K562 (cell line): ENCODE data around the gene CDKN2B-AS1. TPM values are rescaled to one million over a fixed set of nuclear protein-coding genes. Genes with fewer than 3 reads are reported as not detected.

Source experiments
- ATAC-seq: fragments of 200-7000 bp; cut with Tn5 transposase; 3 replicates; pipeline ENCODE4 v1.9.1; 2020; ENCODE audit warnings: moderate library complexity
- BruUV-seq: library from RNA; stranded (reverse); fragments of 400-500 nt; replicated peaks from 2 replicates; lab custom pipeline; 2021; lab: Mats Ljungman, UMichigan
- CTCF ChIA-PET: fragments of 300-600 bp; formaldehyde crosslinking; extraction: SDS; loops from one replicate; lab custom pipeline; 2021; ENCODE audit warnings: low intra/inter-chr PET ratio; lab: Yijun Ruan, JAX
- POLR2A ChIA-PET: fragments of 300-600, 350-650 bp; sonication (Branson Sonifier 250); formaldehyde crosslinking; extraction: SDS; loops from one replicate; lab custom pipeline; 2021; ENCODE audit warnings: antibody characterized with exemption, inconsistent platforms; lab: Yijun Ruan, JAX
- DNase-seq, 4 experiments: peaks; one replicate each; pipeline versions ENCODE4 v3.0.0 to v3.0.0-alpha.2; 2011 to 2018; ENCODE audit warnings: low spot score in 3 of 4, mixed read lengths in 3 of 4; ENCODE audit errors: extremely low read depth in 1 of 4
- FAIRE-seq: peaks from 2 replicates; lab custom pipeline; 2011; peaks lifted over from hg19 to GRCh38; lab: Jason Lieb, UNC
- H2AFZ ChIP-seq: 2 replicates; pipeline ENCODE4 v1.6.0; 2011; ENCODE audit warnings: low read depth, low read length, control low read depth, inconsistent platforms
- H3K27ac ChIP-seq: fragments of 200-600 bp; 3 replicates; pipeline ENCODE4 v1.8.0; 2011; ENCODE audit warnings: low read depth, mild to moderate bottlenecking, control low read depth, inconsistent platforms, low read length, moderate library complexity, mixed read lengths; ENCODE audit errors: extremely low read depth
- H3K27me3 ChIP-seq, 2 experiments: fragments of 300-600 bp in 1 of 2; 2 replicates in 1 of 2; 3 replicates in 1 of 2; pipeline versions ENCODE4 v1.6.0 to v1.8.0; 2011; ENCODE audit warnings: inconsistent platforms in 2 of 2, low read length in 2 of 2, mild to moderate bottlenecking in 1 of 2, mixed read lengths in 1 of 2, moderate library complexity in 1 of 2; ENCODE audit not compliant: control insufficient read depth in 2 of 2, insufficient read depth in 2 of 2
- H3K36me3 ChIP-seq: fragments of 300-600 bp; 3 replicates; pipeline ENCODE4 v1.8.0; 2011; ENCODE audit warnings: mild to moderate bottlenecking, low read length, inconsistent platforms; ENCODE audit not compliant: control insufficient read depth, insufficient read depth
- H3K4me1 ChIP-seq, 2 experiments: fragments of 200-600 bp in 1 of 2; replicated peaks in 1 of 2; 2 replicates in 1 of 2; 3 replicates in 1 of 2; pipeline versions ENCODE4 v1.5.1 to v1.8.0; 2011; ENCODE audit warnings: inconsistent platforms in 2 of 2, low read length in 2 of 2, mild to moderate bottlenecking in 1 of 2, mixed read lengths in 1 of 2, moderate library complexity in 1 of 2; ENCODE audit not compliant: control insufficient read depth in 2 of 2, insufficient read depth in 2 of 2
- H3K4me2 ChIP-seq: 2 replicates; pipeline ENCODE4 v1.6.1; 2011; ENCODE audit warnings: low read length, control low read depth, inconsistent platforms, mixed read lengths; ENCODE audit not compliant: insufficient read depth
- H3K4me3 ChIP-seq: fragments of 200-600 bp; sonication (generic), shearing (Covaris generic); 2 replicates; pipeline ENCODE4 v1.5.1; 2016; ENCODE audit warnings: control low read depth, inconsistent platforms
- H3K79me2 ChIP-seq: fragments of 200-600 bp; 3 replicates; pipeline ENCODE4 v1.8.0; 2011; ENCODE audit warnings: low read length, inconsistent platforms; ENCODE audit not compliant: control insufficient read depth, insufficient read depth
- H3K9ac ChIP-seq, 2 experiments: 2 replicates each; pipeline versions ENCODE4 v1.6.0 to v1.6.1; 2011; ENCODE audit warnings: low read depth in 2 of 2, low read length in 2 of 2, control low read depth in 1 of 2, inconsistent platforms in 1 of 2, mild to moderate bottlenecking in 1 of 2, mixed read lengths in 1 of 2; ENCODE audit not compliant: insufficient read depth in 1 of 2
- H3K9me1 ChIP-seq: one replicate; pipeline ENCODE4 v1.6.0; 2011; ENCODE audit warnings: inconsistent platforms, mild to moderate bottlenecking, low read length, moderate library complexity; ENCODE audit not compliant: control insufficient read depth, insufficient read depth
- H3K9me3 ChIP-seq: replicated peaks from 2 replicates; pipeline ENCODE4 v1.5.1; 2011; ENCODE audit warnings: low read depth, low read length, inconsistent platforms; ENCODE audit not compliant: control insufficient read depth, insufficient read depth
- H4K20me1 ChIP-seq: replicated peaks from 2 replicates; pipeline ENCODE4 v1.6.1; 2011; ENCODE audit warnings: low read length, inconsistent platforms, mixed read lengths; ENCODE audit not compliant: control insufficient read depth, insufficient read depth
- HOXB6 ChIP-seq: fragments of 250-450 bp; sonication (Bioruptor Pico); IDR thresholded peaks from 2 replicates; pipeline ENCODE4 v1.5.1; 2022; ENCODE audit warnings: mild to moderate bottlenecking, borderline replicate concordance
- ZNF445 ChIP-seq: fragments of 250-450 bp; sonication (Bioruptor Pico); IDR thresholded peaks from 2 replicates; pipeline ENCODE4 v1.4.0; 2020; ENCODE audit warnings: low read depth, mild to moderate bottlenecking, moderate library complexity
- ZNF780A ChIP-seq: fragments of 250-450 bp; sonication (Bioruptor Pico); IDR thresholded peaks from 2 replicates; pipeline ENCODE4 v1.5.0; 2021; ENCODE audit warnings: mild to moderate bottlenecking
- in situ Hi-C: fragments of 300-500 bp; cut with MboI; formaldehyde crosslinking; loops from 4 replicates; pipeline ENCODE4 v1.15.0; 2018; ENCODE audit warnings: inconsistent platforms, mixed read lengths
- intact Hi-C: fragments of 100-400 bp; cut with micrococcal nuclease; formaldehyde crosslinking; loops from 2 replicates; pipeline ENCODE4 v1.14.2; 2022
- polyA plus RNA-seq, 8 experiments: library from polyadenylated mRNA; depleted of rRNA in 4 of 8; stranded (reverse) in 5 of 8; unstranded in 3 of 8; fragments of >200 nt; fragmentation: Nextera tagmentation in 2 of 8; fragmentation: Illumina TruSeq in 1 of 8; extraction: Ambion mirVana in 2 of 8; extraction: Trizol in 1 of 8; gene quantifications; 2 replicates each; pipeline versions ENCODE4 v1.2.1 to v1.2.3, GENCODE V29; 2011 to 2014; ENCODE audit warnings: inconsistent platforms in 1 of 8, missing spikeins in 1 of 8
- total RNA-seq, 7 experiments: library from RNA; depleted of rRNA in 6 of 7; stranded (reverse); fragments of >200 nt in 6 of 7; fragmentation: Illumina TruSeq in 2 of 7; extraction: Trizol in 2 of 7; gene quantifications; 2 replicates each; pipeline versions ENCODE4 v1.2.1 to v1.2.3, GENCODE V29; 2011 to 2021; ENCODE audit warnings: low replicate concordance in 1 of 7
- TF ChIP-seq, protein P1 (sequence below): sonication (generic); formaldehyde crosslinking; IDR thresholded peaks from 2 replicates; pipeline ENCODE4 v1.8.0; 2022; ENCODE audit warnings: mild to moderate bottlenecking, missing genetic modification reagents

CDKN2B-AS1 gene
- total and polyA plus RNA-seq, 9 of the 15 experiments (the other 6 are each of a cell fraction or from before 2014, with no cell fraction given), result not detected

DNA sequence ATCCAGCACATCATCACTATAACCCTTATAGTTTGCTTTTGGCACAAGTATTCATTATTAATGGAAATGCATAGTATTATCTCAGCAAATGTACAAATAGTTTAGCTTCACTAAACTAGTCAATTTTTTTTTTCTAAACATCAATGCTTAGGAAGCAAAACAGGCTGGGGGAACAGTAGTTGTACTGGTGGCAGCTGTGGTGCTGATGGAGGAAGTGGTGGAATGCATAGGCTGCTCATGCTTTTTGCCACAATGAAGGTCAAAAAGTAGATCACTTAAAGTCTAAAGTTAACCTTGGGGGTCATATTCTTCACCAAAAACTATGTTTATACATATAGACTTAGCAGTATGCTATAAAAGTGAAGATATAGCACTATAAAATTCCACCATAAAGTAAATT, 50.8 kb downstream of the CDKN2B-AS1 start:
- POLR2A ChIA-PET, result no interaction called here
- in situ Hi-C loops, result no loop called here
- Histone ChIP-seq H4K20me1 (no peaks in the 10 kb centered on the region), H2AFZ (no peak overlapping the region), H3K79me2 (no peaks in the 10 kb centered on the region), H3K27ac (no peak overlapping the region), H3K36me3 (no peaks in the 10 kb centered on the region), H3K9me1 (no peaks in the 10 kb centered on the region), H3K4me3 (no peak overlapping the region), H3K27me3 (no peaks in the 10 kb centered on the region), H3K4me2 (no peak overlapping the region), H3K4me1 (no peaks in the 10 kb centered on the region), H3K9ac (no peak overlapping the region), H3K9me3 (no peaks in the 10 kb centered on the region)
- CTCF ChIA-PET, result no interaction called here
- no peak for FAIRE-seq
- intact Hi-C loops, result no loop called here
- TF ChIP-seq ZNF780A, result no peak
- TF ChIP-seq ZNF445 (CRISPR knock-in tag), result no peak
- TF ChIP-seq HOXB6 (CRISPR knock-in tag), result no peak
- TF ChIP-seq, protein P1, sequence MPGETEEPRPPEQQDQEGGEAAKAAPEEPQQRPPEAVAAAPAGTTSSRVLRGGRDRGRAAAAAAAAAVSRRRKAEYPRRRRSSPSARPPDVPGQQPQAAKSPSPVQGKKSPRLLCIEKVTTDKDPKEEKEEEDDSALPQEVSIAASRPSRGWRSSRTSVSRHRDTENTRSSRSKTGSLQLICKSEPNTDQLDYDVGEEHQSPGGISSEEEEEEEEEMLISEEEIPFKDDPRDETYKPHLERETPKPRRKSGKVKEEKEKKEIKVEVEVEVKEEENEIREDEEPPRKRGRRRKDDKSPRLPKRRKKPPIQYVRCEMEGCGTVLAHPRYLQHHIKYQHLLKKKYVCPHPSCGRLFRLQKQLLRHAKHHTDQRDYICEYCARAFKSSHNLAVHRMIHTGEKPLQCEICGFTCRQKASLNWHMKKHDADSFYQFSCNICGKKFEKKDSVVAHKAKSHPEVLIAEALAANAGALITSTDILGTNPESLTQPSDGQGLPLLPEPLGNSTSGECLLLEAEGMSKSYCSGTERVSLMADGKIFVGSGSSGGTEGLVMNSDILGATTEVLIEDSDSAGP (CRISPR knock-in tag), result no peak
- no peak for ATAC-seq
- no TSS peak for BruUV-seq
- DNase-seq, result no peak
